Osteoblast (primary cell): ENCODE measurements around the gene AKAP13. TPM values are rescaled to one million over a fixed set of nuclear protein-coding genes. Genes with fewer than 3 reads are reported as not detected.

Experiments used
- DNase-seq: peaks from one replicate; pipeline ENCODE4 v3.0.0; 2011; ENCODE audit warnings: low spot score, mixed read lengths; ENCODE audit not compliant: insufficient read length; ENCODE audit errors: missing footprints
- H2AFZ ChIP-seq: 2 replicates; pipeline ENCODE4 v1.6.0; 2011; ENCODE audit warnings: mild to moderate bottlenecking, low read length
- H3K27ac ChIP-seq: 2 replicates; pipeline ENCODE4 v1.5.1; 2011; ENCODE audit warnings: mild to moderate bottlenecking, low read depth, low read length, moderate library complexity
- H3K27me3 ChIP-seq: 2 replicates; pipeline ENCODE4 v1.6.0; 2012; ENCODE audit warnings: mild to moderate bottlenecking, control low read depth, inconsistent platforms, low read length, moderate library complexity; ENCODE audit not compliant: insufficient read depth
- H3K36me3 ChIP-seq: 2 replicates; pipeline ENCODE4 v1.5.1; 2011; ENCODE audit warnings: mild to moderate bottlenecking, low read length, control low read depth, moderate library complexity; ENCODE audit not compliant: insufficient read depth
- H3K4me1 ChIP-seq: 2 replicates; pipeline ENCODE4 v1.5.1; 2011; ENCODE audit warnings: mild to moderate bottlenecking, low read length, control low read depth, moderate library complexity; ENCODE audit not compliant: insufficient read depth
- H3K4me2 ChIP-seq: 2 replicates; pipeline ENCODE4 v1.6.0; 2011; ENCODE audit warnings: mild to moderate bottlenecking, low read length; ENCODE audit not compliant: insufficient read depth
- H3K4me3 ChIP-seq: fragments of 200-600 bp; sonication (generic); 3 replicates; pipeline ENCODE4 v1.5.1; 2012; ENCODE audit warnings: mild to moderate bottlenecking, low read length, inconsistent platforms; ENCODE audit not compliant: insufficient read depth
- H3K79me2 ChIP-seq: 2 replicates; pipeline ENCODE4 v1.6.0; 2012; ENCODE audit warnings: mild to moderate bottlenecking, low read length, control low read depth, inconsistent platforms; ENCODE audit not compliant: insufficient read depth
- H3K9me3 ChIP-seq: 2 replicates; pipeline ENCODE4 v1.5.1; 2011; ENCODE audit warnings: low read depth, low read length, control low read depth
- H4K20me1 ChIP-seq: 2 replicates; pipeline ENCODE4 v1.6.0; 2012; ENCODE audit warnings: mild to moderate bottlenecking, low read length, control low read depth; ENCODE audit not compliant: insufficient read depth
- total RNA-seq: library from RNA; depleted of rRNA; stranded (reverse); fragments of >200 nt; gene quantifications from 2 replicates; pipeline ENCODE4 v1.2.3, GENCODE V29; 2012
- TF ChIP-seq, protein P1 (sequence below): IDR thresholded peaks from 2 replicates; pipeline ENCODE4 v1.5.1; 2011; ENCODE audit warnings: mild to moderate bottlenecking, low read depth, low read length, moderate library complexity; ENCODE audit errors: extremely low read depth

AKAP13 gene
- total RNA-seq, 1 donor = 77.1 TPM

DNA sequence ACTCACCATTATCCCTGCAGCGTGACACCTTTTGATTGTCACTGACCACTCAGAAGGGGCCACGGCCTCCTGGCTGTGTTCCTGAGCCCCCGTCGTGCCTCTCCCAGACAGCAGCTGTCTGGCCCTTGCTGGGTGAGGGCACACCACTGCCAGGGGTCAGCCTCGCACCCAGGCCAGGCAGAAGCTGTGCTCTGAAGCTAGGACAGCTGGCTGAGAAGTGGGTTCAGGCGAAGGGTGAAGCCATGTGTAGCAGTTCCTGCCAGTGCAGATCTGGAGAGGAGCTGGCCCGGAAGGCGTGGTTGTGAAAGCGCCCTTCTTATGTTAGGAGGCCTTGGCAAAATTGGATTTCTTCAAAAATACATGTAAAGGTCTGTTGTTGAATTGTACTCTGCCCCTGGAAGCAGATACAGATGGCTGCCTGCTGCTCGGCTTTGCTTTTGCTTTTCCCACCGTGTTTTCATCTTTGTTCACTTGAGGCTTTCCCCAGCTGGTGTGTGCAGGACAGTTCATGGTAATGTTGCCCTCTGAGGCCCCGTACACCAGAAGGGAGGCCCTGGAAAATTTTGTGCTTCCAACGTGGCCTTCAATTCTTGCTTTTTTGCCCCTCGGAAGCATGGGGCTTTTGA lies 365.2 kb downstream of the AKAP13 start:
- DNase-seq = no peak
- Histone ChIP-seq H3K36me3 (peaks cover 47% of the 10 kb centered on the region), H2AFZ (no peak overlapping the region), H3K4me1 (peaks cover 15% of the 10 kb centered on the region), H3K27me3 (no peaks in the 10 kb centered on the region), H3K27ac (no peak overlapping the region), H3K4me3 (no peak overlapping the region), H3K79me2 (no peaks in the 10 kb centered on the region), H4K20me1 (peaks cover 4% of the 10 kb centered on the region), H3K9me3 (no peaks in the 10 kb centered on the region), H3K4me2 (no peak overlapping the region)
- TF ChIP-seq, protein P1, sequence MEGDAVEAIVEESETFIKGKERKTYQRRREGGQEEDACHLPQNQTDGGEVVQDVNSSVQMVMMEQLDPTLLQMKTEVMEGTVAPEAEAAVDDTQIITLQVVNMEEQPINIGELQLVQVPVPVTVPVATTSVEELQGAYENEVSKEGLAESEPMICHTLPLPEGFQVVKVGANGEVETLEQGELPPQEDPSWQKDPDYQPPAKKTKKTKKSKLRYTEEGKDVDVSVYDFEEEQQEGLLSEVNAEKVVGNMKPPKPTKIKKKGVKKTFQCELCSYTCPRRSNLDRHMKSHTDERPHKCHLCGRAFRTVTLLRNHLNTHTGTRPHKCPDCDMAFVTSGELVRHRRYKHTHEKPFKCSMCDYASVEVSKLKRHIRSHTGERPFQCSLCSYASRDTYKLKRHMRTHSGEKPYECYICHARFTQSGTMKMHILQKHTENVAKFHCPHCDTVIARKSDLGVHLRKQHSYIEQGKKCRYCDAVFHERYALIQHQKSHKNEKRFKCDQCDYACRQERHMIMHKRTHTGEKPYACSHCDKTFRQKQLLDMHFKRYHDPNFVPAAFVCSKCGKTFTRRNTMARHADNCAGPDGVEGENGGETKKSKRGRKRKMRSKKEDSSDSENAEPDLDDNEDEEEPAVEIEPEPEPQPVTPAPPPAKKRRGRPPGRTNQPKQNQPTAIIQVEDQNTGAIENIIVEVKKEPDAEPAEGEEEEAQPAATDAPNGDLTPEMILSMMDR = no peak

- Histone ChIP-seq H4K20me1 (peaks cover 6% of the 10 kb centered on the region), H3K36me3 (peaks cover 38% of the 10 kb centered on the region)
- TF ChIP-seq, protein P1 = no peak
Observed at GRCh38 chr15:85746641-85747040, 366.2 kb downstream of the AKAP13 start.

DNA sequence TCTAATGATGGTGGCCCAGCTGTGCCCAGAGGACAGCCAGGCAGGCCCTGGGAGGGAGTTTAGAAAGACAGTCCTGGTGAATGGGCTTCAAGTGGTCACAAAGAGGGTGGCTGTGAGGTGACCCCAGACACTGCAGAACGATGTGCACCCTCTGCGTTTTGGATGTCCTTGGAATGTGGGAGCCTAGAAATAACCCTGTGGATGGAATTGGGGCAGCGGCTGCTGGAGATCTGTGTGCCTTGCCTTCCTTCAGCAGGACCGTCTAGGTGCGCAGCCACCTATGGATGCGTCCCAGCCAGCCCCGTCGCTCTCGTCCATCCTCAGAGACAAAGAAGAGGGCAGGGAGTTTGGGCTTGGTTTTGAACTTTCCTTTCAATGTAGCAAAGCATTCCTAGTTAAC lies 367.8 kb downstream of the AKAP13 start:
- peaks cover 36% of the 10 kb centered on the region for H3K36me3 ChIP-seq
- H4K20me1 ChIP-seq = peaks cover 6% of the 10 kb centered on the region
- no peaks in the 10 kb centered on the region for H3K27me3 ChIP-seq
- H3K9me3 ChIP-seq = no peaks in the 10 kb centered on the region
- no peaks in the 10 kb centered on the region for H3K79me2 ChIP-seq
- peaks cover 18% of the 10 kb centered on the region for H3K4me1 ChIP-seq
- no peak overlapping the region for H2AFZ ChIP-seq
- H3K4me2 ChIP-seq = no peak overlapping the region
- no peak overlapping the region for H3K4me3 ChIP-seq
- TF ChIP-seq, protein P1 = no peak
- no peak overlapping the region for H3K27ac ChIP-seq
- no peak for DNase-seq

More at GRCh38 chr15:85746641-85747040, 366.2 kb downstream of the AKAP13 start:
- DNase-seq = no peak
- Histone ChIP-seq H3K4me1 (peaks cover 18% of the 10 kb centered on the region), H3K4me3 (no peak overlapping the region), H3K27me3 (no peaks in the 10 kb centered on the region), H3K4me2 (no peak overlapping the region), H2AFZ (no peak overlapping the region), H3K9me3 (no peaks in the 10 kb centered on the region), H3K79me2 (no peaks in the 10 kb centered on the region), H3K27ac (no peak overlapping the region)

- H3K27me3 ChIP-seq = no peaks in the 10 kb centered on the region
- peaks cover 30% of the 10 kb centered on the region for H3K36me3 ChIP-seq
- H3K4me1 ChIP-seq = peaks cover 18% of the 10 kb centered on the region
- no peak overlapping the region for H3K4me3 ChIP-seq
- TF ChIP-seq, protein P1 = no peak
- no peak overlapping the region for H2AFZ ChIP-seq
- H3K79me2 ChIP-seq = no peaks in the 10 kb centered on the region
- DNase-seq = no peak
- H3K27ac ChIP-seq = no peak overlapping the region
- peaks cover 6% of the 10 kb centered on the region for H4K20me1 ChIP-seq
- no peak overlapping the region for H3K4me2 ChIP-seq
- no peaks in the 10 kb centered on the region for H3K9me3 ChIP-seq
Observed at GRCh38 chr15:85748729-85749128, 368.3 kb downstream of the AKAP13 start.
